Retinal pigment epithelial cell (primary cell): ENCODE data around the gene KLHL29.

Experiments used
- DNase-seq: peaks from one replicate; pipeline ENCODE4 v3.0.0-alpha.2; 2010; ENCODE audit warnings: low read depth
- H3K4me3 ChIP-seq: 2 replicates; pipeline ENCODE4 v1.5.1; 2011; ENCODE audit warnings: mild to moderate bottlenecking, low read length, control low read depth, moderate library complexity
- TF ChIP-seq, protein P1 (sequence below): conservative IDR thresholded peaks from 2 replicates; pipeline ENCODE4 v1.5.1; 2011; ENCODE audit warnings: low read depth, low read length, control low read depth, inconsistent platforms

The KLHL29 gene

GRCh38 chr2:23629772-23630480, 244.9 kb downstream of the KLHL29 start:
- no peak for DNase-seq
- TF ChIP-seq, protein P1, sequence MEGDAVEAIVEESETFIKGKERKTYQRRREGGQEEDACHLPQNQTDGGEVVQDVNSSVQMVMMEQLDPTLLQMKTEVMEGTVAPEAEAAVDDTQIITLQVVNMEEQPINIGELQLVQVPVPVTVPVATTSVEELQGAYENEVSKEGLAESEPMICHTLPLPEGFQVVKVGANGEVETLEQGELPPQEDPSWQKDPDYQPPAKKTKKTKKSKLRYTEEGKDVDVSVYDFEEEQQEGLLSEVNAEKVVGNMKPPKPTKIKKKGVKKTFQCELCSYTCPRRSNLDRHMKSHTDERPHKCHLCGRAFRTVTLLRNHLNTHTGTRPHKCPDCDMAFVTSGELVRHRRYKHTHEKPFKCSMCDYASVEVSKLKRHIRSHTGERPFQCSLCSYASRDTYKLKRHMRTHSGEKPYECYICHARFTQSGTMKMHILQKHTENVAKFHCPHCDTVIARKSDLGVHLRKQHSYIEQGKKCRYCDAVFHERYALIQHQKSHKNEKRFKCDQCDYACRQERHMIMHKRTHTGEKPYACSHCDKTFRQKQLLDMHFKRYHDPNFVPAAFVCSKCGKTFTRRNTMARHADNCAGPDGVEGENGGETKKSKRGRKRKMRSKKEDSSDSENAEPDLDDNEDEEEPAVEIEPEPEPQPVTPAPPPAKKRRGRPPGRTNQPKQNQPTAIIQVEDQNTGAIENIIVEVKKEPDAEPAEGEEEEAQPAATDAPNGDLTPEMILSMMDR: no peak
- no peak overlapping the region for H3K4me3 ChIP-seq

GRCh38 chr2:23630961-23631360, 246.0 kb downstream of the KLHL29 start:
- H3K4me3 ChIP-seq: no peak overlapping the region
- DNase-seq: no peak
- TF ChIP-seq, protein P1: no peak

- H3K4me3 ChIP-seq: no peak overlapping the region
- TF ChIP-seq, protein P1: no peak
- DNase-seq: no peak
Measured at GRCh38 chr2:23631389-23631788, 246.4 kb downstream of the KLHL29 start.

DNA sequence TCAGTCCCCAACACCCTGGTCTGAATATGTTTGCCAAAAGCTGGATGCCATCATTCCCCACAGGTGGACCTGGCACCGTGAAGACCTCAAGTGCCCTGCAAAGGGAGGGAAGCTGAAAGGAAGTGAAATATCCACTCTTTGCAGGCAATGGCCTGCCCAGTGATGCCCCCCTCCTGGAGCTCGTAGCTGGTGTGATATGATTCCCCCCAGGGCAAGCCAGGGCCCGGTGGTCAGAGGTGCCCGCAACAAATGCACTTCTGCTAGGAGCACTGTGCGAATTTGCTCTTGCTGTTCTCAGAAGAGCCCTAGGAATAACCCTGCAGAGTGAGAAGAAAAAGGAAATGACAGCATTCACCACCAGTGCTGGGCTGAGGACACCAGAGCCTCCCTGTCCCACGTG, 247.4 kb downstream of the KLHL29 start:
- H3K4me3 ChIP-seq: no peak overlapping the region
- DNase-seq: no peak
- TF ChIP-seq, protein P1: no peak

GRCh38 chr2:23632831-23633395, 247.9 kb downstream of the KLHL29 start:
- no peak for DNase-seq
- TF ChIP-seq, protein P1: no peak
- no peak overlapping the region for H3K4me3 ChIP-seq

- TF ChIP-seq, protein P1: no peak
- no peak overlapping the region for H3K4me3 ChIP-seq
- DNase-seq: no peak
Measured at GRCh38 chr2:23633966-23634365, 249.0 kb downstream of the KLHL29 start.
